A549 (cell line): ENCODE measurements around the gene RBMS3.

Experiments used
- CHD2 ChIP-seq: fragments of 150-350 bp; IDR thresholded peaks from 2 replicates; pipeline ENCODE4 v1.6.1; 2014; ENCODE audit warnings: low read length; ENCODE audit not compliant: partially characterized antibody
- HOXB13 ChIP-seq: fragments of 250-450 bp; sonication (Bioruptor Pico); IDR thresholded peaks from 2 replicates; pipeline ENCODE4 v1.5.0; 2020; ENCODE audit warnings: low read depth, mild to moderate bottlenecking, moderate library complexity
- NR3C1 ChIP-seq: fragments of >200 bp; sonication (Bioruptor Twin); formaldehyde crosslinking; IDR thresholded peaks from 3 replicates; pipeline ENCODE4 v1.6.1; 2017
- RAD21 ChIP-seq, 2 experiments: fragments of >200 bp in 1 of 2; sonication (Bioruptor Twin) in 1 of 2; formaldehyde crosslinking in 1 of 2; IDR thresholded peaks in 1 of 2; conservative IDR thresholded peaks in 1 of 2; 2 replicates in 1 of 2; 3 replicates in 1 of 2; pipeline ENCODE4 v1.6.1; 2012 to 2018; ENCODE audit warnings: inconsistent platforms in 1 of 2
- SREBF2 ChIP-seq: fragments of 450-650 bp; IDR thresholded peaks from 2 replicates; pipeline ENCODE4 v1.6.1; 2014; ENCODE audit warnings: mild to moderate bottlenecking, moderate library complexity
- ZSCAN20 ChIP-seq: fragments of 250-450 bp; sonication (Bioruptor Pico); IDR thresholded peaks from 2 replicates; pipeline ENCODE4 v1.8.0; 2022; ENCODE audit warnings: mild to moderate bottlenecking, moderate library complexity
- TF ChIP-seq, protein P1 (sequence below): fragments of >200 bp; sonication (Bioruptor Twin); formaldehyde crosslinking; IDR thresholded peaks from 3 replicates; pipeline ENCODE4 v1.5.1; 2016

DNA sequence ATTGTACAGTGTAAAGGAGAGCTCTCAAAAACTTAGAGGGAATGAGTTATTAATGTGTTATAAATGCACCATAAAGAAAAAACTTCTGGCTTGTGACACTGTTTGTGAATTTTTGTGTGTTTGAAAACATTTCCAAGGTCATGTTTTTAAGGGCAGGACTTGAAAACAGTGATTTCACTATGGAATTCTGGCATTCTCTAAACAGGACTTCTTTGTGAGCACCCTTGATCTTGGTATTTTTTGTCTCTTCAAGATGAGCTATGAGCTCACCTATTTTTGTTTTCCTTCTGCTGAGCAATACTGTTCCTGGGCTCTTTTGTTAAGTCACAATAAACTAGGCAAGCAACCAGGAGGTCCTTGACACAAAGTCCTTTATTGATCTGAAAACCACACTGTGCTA, 284.4 kb downstream of the RBMS3 start:
- TF ChIP-seq NR3C1 (no peak), SREBF2 (no peak), HOXB13 (CRISPR knock-in tag) (no peak), ZSCAN20 (CRISPR knock-in tag) (no peak), RAD21 (conservative IDR thresholded peaks at IDR 0.05 in 1 of 2, IDR thresholded peaks at IDR 0.05 in 1 of 2) (no peak), CHD2 (no peak)
- TF ChIP-seq, protein P1, sequence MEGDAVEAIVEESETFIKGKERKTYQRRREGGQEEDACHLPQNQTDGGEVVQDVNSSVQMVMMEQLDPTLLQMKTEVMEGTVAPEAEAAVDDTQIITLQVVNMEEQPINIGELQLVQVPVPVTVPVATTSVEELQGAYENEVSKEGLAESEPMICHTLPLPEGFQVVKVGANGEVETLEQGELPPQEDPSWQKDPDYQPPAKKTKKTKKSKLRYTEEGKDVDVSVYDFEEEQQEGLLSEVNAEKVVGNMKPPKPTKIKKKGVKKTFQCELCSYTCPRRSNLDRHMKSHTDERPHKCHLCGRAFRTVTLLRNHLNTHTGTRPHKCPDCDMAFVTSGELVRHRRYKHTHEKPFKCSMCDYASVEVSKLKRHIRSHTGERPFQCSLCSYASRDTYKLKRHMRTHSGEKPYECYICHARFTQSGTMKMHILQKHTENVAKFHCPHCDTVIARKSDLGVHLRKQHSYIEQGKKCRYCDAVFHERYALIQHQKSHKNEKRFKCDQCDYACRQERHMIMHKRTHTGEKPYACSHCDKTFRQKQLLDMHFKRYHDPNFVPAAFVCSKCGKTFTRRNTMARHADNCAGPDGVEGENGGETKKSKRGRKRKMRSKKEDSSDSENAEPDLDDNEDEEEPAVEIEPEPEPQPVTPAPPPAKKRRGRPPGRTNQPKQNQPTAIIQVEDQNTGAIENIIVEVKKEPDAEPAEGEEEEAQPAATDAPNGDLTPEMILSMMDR = no peak
